ENCODE data around the gene RFC1.

DNA sequence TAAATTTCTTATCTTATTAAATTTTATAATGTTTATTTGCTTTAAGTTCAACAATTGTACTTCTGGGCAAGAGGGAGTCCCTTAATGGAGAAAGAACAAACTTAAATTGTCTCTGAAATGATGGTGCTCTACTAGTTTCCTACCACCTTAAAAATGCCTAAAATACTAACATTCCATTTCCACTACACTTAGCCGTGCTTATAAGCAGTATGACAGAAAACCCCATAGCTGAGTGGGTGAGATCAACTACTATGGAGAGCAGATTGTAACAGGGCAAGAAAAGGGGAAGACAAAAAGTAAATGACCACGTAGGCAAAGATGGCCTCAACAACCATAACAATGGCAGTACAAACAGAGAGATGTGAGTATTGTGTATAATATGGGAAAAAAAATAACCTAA is 35.0 kb downstream of the RFC1 start:
- TF ChIP-seq, protein P1, sequence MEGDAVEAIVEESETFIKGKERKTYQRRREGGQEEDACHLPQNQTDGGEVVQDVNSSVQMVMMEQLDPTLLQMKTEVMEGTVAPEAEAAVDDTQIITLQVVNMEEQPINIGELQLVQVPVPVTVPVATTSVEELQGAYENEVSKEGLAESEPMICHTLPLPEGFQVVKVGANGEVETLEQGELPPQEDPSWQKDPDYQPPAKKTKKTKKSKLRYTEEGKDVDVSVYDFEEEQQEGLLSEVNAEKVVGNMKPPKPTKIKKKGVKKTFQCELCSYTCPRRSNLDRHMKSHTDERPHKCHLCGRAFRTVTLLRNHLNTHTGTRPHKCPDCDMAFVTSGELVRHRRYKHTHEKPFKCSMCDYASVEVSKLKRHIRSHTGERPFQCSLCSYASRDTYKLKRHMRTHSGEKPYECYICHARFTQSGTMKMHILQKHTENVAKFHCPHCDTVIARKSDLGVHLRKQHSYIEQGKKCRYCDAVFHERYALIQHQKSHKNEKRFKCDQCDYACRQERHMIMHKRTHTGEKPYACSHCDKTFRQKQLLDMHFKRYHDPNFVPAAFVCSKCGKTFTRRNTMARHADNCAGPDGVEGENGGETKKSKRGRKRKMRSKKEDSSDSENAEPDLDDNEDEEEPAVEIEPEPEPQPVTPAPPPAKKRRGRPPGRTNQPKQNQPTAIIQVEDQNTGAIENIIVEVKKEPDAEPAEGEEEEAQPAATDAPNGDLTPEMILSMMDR (IDR thresholded peaks at IDR 0.05) = no peak
- TF ChIP-seq POLR2A (IDR thresholded peaks at IDR 0.05) = no peak

Measured in uterus (tissue), 2 donors.